ENCODE results near the gene GNS.

Gene GNS

DNA sequence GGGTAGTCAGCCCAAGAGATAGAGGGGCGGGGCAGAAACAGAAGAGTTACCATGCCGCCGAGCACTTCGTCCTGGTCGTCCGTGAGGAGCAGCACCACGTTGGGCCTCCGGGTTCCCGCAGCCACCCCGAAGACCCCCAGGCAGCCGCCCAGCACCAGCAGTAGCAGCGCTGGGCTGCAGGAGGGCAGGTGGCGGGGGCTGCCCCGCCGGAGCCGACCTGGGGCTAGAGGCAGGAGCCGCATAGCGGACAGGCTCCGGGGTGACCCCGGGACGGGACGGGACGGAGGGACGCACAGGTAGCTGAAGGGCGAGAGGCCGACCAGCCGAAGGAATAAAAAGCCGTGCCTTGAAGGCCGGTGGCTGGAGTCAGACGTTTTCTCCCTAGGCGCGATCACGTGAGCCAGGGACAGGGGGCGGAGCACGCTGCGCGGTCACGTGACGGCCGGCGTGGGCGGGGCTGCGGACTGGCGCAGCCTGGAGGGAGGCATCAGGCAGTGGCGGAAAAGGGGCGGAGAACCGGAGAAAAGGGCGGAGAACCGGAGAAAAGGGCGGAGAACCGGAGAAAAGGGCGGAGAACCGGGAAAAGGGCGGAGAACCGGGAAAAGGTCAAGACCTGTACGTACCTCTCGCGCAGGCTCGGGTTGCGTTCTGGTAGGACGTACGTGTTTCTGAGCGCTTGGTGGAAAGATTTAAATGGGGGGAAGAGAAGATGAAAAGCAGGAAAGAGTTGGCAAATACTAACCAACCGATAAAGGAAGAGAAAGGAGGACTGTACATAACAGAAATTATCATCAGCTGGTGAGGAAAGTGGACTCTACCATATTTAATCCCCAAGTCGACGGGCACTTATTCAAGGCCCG lies at the start of gene GNS:
Gene GNS, minus strand, starts transcription at position 372 of the 860 bp plus-strand sequence. Its CDS starts 130 bp downstream, at position 242.
- DNase-seq, result peak; percentile 92

DNA sequence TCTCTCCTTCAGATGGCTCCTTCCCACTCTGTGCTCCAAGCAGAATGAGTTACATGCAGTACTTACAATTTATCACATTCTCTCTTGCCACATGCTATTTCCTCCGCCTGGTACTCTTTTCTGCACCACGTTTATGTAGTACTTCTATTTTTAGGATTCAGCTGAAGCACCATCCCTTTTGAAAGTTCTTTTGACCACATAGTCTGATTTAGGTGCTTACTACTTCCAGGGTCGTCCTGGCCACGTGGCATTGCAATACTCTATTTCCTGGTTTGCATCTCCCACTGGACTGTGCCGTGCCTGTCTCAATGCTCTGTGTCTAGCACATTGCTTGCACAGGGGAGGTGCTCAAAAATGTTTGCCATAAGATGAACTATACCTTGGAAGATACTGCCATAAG lies 48.9 kb upstream of the GNS start:
- no peak for DNase-seq

DNA sequence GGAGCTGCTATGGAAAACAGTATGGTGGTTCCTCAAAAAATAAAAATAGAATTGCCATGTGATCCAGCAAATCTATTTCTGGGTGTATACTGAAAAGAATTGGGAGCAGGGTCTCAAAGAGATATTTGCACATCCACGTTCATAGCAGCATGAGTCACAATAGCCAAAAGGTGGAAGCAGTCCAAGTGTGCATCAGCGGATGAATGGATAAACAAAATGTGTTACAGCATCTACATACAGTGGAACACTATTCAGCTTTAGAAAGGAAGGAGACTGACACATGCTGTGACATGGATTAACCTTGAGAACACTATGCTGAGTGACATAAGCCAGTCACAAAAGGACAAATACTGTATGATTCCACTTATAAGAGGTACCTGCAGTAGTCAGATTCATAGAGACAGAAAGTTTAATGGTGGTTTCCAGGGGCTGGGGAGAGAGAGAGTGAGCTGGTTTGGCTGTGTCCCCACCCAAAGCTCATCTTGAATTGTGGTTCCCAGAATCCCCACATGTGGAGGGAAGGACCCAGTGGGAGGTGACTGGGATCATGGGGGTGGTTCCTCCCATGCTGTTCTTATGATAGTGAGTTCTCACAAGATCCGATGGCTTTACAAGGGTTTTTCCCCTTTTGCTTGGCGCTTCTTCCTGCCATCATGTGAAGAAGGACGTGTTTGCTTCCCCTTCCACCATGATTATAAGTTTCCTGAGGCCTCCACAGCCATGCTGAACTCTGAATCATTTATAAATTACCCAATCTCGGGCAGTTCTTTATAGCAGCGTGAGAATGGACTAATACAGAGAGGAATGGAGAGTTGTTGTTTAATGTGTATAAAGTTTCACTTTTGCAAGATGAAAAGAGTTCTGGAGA lies 47.6 kb upstream of the GNS start:
- peak; percentile 73 for DNase-seq

DNA sequence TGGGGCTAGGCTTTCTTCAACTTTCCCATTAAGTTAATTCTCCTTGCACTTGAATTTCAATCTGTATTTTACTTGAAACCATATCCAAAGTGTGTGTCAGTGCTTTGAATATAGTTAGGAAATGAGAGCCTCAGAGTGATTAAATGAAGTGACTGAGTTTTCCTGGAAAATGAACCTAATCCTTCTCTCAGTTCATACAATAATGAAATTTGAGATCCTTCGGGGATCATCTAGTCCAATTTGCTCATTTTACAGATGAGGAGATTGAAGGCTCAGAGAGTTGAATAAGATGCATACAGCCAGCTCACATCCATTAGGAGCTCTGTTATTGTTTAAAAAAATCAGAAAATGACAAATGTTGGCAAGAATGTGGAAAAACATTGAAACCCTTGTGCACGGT lies 47.0 kb upstream of the GNS start:
- DNase-seq, result no peak

DNA sequence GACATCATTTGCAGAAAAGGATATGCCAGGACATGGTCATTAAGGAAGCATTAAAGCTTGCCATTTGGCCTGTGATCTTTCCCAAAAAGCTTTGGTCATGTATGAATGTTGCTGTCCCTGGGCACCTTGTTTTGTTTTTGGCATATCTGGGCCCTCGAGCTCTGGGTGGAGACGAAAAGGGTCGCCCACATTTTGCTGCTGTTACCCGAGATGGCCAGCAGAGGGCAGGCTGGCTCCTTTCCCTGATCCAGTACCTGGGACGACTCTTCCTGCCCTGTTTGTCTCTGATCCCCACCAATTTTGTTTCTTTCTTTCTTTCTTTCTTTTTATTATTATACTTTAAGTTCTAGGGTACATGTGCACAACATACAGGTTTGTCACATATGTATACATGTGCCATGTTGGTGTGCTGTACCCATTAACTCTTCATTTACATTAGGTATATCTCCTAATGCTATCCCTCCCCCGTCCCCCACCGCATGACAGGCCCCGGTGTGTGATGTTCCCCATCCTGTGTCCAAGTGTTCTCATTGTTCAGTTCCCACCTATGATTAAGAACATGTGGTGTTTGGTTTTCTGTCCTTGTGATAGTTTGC lies 43.1 kb upstream of the GNS start:
- DNase-seq, result peak; percentile 26

DNA sequence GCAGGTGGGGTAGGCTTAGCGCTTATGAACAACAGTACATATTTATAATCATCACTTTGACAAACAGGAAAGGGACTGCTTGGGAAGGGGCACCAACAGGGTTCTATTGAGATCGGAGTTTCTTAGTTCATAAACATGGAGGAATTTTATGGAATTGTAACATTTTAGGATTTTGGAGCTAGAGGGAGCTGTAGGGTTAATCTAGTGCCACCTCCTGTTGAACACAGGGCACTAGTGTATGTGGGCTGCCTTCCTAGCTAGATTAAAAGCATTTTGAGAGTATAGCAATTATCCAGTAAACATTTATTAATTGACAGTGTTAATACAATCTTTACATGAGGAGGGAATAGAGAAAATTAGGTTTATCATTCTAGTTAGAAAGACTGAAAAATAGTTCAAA lies 42.2 kb upstream of the GNS start:
- no peak for DNase-seq

DNA sequence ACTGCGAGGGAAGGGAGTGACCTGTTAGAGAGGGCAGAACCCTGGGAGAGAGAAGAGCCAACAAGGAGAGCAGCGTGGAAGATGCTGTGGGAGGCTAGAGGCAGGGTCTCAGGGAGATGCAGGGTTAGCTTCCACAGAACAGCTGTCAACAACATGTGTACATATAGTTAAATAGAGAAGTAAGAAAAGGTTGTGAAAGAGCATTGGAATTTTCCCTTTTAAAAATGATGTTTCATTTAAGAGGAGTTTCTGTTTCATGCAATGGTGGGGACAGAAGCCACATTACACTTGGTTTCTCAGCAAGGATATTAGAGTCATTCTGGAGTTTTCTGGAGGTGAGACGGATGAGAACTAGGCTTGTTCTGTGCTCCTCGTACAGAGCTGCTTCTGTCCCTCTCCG lies 41.4 kb upstream of the GNS start:
- DNase-seq, result no peak

DNA sequence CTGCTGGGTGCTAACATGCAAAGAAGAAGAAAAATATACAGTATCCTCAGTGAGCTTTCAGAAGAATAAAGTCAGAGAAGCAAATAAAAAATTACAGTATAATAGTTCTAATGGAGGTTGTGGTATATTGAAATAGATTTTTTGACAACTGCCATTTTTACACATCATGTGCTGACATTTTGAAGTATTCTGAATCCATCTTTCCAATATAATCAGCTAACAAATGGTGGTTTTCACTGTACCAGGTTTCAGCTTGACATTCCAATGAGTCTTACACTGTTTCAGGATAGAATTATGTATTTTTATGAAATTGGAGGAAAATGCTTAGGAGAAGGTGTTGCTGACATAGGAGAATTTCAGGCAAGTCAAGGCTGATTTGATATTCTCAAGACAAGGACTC lies 39.0 kb upstream of the GNS start:
- DNase-seq, result no peak

DNA sequence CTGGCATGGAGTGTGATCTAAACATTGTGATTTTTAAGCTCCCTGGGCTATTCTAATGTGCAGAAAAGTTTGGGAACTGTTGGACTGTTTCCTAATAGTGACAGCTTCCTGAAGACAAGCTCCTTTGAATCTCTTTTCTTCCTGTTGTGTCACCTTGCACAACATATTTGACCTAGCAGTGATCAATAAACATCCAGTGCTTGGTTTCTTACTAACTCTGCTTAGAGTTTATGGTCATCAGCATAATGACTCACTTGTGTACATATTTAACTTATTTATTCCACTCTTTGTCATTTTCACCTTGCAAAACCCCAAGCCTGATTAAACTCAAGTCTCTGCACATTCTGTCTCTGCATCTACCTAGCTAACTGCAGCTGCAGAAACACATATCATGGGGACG lies 38.0 kb upstream of the GNS start:
- no peak for DNase-seq

DNA sequence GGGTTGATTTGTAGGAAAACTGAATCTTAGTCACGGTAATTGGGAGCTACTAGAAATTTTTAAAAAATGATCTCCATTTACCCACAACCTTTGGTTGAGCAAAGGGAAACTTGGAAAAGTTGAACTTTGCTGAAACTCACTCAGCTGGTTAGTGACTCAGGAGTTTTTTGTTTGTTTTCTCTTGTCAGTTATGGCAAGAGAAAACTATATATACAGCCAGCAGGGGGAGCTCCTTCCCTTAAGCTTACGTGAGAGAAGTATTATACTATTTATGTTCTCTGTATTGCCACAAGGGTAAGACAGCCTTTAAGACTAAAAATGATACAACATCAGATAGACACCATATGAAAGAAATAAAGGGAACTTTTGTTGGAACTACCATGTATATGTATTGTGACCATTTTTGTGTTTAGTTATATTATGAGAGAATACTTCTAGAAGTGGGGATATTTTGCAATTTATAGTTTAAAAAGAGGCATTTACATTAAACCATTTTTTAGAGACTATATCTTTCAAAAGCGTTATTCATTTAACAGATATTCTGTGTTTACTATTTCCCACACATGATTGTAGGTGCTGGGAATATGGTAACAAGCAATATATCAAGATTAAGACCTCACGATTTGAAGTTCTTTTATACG lies 37.1 kb upstream of the GNS start:
- peak; percentile 85 for DNase-seq

DNA sequence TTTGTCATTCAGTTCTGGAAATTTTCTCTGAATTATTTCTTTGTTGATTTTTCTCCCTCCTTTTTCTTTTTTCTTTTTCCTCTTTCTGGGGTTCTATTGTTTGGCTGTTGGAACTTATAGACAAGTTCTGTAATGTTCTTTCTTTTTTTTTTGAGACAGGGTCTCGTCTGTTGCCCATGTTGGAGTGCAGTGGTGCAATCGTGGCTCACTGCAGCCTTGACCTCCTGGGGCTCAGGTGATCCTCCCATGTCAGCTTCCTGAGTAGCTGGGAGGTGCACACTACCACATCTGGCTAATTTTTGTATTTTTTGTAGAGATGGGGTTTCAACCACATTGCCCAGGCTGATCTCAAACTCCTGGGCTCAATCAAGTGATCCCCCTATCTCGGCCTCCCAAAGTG lies 35.1 kb upstream of the GNS start:
- DNase-seq, result no peak

DNA sequence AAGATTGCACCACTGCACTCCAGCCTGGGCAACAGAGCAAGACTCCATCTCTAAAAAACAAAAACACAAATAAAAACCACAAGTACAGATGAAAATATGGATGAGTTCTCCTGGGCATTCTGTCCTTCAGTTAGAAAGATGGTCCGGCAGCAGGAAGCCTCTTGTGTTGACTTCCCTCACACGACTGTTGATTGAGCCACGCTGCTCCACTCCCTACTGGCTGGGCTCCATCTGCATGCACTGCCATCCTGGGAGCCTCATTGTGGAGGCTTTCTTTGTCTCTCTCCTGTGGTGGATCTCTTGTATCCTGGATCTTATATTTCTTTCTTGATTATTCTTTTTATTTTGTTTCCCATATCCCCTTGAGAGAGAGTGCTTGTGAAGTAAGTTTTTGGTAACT lies 34.4 kb upstream of the GNS start:
- DNase-seq, result no peak

DNA sequence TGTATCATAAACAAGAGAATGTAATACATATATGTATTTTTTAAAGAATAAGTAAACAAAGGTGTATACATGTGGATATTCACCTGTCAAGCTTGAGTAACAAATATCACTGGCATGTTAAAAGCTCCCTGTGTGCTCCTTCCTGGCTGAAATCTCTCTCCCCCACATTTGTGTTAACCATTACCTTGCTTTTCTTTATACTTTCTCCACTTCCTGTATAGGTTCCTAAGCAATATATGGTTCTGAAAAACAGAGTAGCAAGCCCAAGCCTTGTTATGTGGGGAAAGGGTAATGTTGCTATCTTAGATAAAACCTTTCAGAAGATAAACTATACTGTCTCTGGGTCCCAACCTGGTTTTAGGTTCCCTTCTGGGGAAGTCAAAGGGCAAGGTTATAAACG lies 32.9 kb upstream of the GNS start:
- DNase-seq, result no peak

DNA sequence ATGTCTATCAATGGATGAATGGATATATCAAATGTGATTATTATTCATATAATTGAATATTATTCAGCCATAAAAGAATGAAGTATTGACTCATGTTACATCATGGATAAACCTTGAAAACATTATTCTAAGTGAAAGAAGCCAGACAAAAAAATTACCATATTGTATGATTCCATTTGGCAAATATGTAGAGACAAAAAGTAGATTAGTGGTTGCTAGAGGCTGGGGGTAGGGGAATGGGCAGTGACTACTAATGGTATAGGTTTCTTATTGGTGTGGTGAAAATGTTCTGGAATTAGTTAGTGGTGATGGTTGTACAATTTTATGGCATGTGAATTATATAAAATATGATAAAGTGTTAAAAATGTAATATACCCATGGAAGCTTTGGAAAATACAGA lies 31.8 kb upstream of the GNS start:
- DNase-seq, result peak; percentile 12

DNA sequence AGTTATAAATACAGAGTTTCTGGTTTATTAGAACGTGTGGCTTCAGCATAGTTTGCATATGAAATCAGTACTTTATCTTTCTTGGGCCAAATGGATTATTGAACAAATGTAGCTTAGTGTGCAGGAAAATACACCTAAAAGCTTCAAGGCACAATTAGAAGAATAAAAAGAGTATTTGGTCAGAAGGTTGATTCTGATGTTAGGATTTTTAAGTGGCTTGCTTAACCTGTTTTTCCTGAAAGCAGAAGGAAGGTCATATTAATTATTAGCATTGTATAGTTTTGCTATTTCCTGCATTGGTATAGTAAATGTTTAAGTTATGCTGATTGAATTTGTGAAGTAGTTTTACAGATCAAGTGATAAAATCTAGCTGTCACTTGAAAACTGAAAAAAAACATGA lies 31.0 kb upstream of the GNS start:
- no peak for DNase-seq

DNA sequence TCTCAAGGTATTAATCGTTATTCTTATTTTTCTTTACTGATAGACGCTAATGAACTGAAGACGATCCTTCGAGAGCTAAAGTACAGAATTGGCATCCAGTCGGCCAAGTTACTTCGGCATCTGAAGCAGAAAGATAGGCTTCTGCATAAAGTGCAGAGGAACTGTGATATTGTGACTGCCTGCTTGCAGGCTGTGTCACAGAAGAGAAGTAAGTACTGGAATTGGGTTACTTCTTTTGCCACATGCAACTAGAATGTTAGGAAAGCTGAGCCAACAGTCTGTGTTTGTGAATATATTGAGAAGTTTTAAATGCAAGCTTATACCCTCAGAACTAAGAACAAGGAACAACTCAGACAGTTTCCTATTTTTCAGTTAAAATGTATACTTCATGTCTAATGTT lies 26.6 kb upstream of the GNS start:
- no peak for DNase-seq

DNA sequence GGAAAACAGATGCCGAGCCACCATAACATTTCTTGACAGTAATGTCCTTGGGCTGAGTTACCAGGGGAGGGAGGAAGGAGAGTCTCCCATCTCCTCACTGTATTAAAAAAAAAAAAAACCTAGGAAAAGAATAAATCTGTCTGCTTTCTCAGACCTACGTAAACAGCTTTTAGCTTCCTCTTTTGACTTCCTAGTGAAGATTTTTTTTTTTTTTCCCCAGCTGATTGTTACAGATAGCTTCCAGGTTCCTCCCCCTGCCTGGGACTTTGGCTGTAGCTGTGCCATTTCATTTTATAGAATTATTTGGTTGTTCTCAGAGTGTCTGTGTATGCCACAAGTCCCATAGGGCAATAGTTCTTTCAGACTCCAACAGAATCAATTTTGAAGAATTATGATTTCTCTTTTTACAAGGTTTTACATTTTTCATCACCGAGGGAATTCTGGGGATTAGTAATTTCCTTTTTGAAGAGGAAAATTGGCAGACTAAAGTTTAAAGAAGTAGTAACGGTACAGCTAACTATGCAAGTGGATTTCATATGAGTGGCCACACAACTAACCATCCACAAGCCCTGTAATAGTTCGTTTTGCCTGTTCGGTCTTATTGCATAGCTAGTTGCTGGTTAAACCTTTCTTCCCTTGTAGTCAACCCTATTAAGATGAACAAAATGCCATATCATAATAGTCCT lies 23.1 kb upstream of the GNS start:
- DNase-seq, result no peak

DNA sequence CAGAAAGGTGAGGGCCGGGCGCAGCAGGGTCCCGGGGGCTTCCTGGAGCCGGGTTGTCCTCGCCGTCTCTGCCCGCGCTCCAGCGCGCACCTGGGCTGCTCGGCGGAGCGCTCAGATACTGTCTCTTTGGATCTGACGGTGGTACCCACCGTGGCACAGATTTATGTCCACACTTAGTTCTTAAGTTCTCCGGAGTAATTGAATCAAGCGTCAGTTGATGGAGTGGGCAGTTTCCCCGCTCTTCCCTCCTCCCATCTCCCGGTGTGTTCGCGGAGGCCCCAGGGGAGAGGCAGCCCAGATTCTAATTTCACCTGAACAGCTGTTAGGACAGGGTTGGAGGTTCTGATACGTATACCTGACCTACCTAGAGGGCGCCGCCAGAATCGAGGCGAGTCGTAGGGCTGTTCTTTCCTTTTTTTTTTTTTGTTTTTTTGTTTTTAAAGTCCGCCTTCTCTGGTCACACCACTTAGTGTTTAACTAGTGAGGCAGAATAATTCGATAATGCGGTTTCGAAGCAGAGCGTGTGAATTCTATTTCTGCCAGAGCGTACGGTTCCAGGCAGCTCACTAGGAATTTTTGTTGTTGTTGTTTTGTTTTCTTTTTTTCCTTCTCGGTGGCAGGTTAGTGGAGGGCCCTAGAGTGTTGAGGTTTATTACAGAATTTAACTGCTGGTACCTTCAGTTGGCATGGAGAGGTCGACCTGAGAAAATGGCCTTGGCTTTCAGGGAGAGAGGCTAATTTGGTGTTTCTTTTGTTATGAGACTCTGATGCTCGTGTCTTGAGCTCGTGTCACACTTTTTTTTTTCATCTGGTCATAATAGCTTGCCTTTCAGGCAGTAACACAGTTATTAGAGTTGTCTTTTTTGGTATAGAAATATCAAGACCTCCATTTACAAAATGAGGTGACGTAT lies 22.3 kb upstream of the GNS start:
- DNase-seq, result no peak

DNA sequence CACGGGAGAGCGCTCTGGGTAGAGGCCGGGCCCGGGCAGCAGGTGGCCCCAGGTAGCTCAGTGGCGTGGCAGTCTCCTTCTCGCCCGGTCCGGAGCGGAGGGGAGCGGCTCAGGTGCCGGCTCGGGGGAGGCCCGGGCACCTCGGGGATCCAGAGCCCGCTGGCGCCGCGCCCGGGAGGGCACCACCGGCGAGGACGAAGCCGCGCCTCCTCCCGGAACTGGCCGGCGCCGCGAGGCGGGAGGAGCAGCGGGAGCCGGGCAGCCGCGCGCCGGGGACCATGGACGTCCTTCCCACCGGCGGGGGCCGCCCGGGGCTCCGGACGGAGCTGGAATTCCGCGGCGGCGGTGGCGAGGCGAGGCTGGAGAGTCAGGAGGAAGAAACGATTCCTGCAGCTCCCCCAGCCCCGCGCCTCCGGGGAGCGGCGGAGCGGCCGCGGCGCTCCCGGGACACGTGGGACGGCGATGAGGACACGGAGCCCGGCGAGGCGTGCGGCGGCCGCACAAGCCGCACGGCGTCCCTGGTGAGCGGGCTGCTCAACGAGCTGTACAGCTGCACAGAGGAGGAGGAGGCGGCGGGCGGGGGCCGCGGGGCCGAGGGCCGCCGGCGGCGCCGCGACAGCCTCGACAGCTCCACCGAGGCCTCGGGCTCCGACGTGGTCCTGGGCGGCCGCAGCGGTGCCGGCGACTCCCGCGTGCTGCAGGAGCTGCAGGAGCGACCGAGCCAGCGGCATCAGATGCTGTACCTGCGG lies 21.5 kb upstream of the GNS start:
- DNase-seq, result no peak

DNA sequence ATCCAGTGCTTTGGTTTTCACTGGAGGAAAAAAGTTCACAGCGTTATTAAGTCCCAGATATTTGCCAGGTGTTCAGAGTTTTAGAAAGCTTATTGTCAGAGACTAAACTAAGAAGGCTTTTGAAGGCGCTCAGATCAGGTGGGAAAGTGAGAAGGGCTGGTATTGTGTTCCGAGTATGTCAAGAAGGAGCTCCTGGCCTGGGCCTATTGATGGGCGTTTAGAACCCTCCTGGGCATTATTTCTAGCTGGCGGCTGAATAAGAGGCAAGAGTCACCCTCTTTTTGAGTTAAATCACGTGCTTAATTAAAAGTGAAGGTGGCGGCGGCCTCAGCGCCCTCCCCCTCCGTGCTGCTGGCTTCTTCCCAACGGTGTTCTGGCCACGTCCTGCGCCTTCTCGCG lies 20.9 kb upstream of the GNS start:
- DNase-seq, result no peak
